PC-9 (cell line): ENCODE results near the gene CNTFR.

Experiments used
- CTCF ChIP-seq: fragments of 200-600 bp; sonication (generic); conservative IDR thresholded peaks from 2 replicates; pipeline ENCODE4 v1.6.1; 2017; ENCODE audit warnings: mixed run types, antibody characterized with exemption, mild to moderate bottlenecking, moderate library complexity
- EZH2 ChIP-seq: fragments of 200-600 bp; sonication (generic); IDR thresholded peaks from 2 replicates; pipeline ENCODE4 v1.8.0; 2017; ENCODE audit warnings: antibody characterized with exemption, low read depth

DNA sequence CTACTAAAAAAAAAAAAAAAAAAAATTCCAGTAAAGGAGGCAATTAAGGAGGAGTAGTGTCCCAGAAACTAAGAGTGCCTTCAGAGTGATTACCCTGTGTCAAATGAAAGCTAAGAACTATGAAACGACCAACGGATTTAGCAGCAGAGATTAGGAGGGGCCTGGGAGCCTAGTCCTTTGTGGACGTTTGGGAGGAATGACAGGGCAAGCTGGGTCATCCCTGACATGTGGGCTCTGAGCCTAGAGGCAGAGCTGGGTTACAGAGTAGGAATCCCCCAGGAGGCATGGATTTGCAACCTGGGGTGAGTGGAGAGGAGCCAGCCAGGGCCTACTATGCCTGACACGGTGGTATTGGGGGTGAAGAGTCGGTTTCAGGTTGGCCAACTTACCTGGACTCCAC is 43.6 kb upstream of the CNTFR start:
- no peak for TF ChIP-seq CTCF
- no peak for TF ChIP-seq EZH2
